ENCODE data around the gene FMNL1.

The FMNL1 gene

DNA sequence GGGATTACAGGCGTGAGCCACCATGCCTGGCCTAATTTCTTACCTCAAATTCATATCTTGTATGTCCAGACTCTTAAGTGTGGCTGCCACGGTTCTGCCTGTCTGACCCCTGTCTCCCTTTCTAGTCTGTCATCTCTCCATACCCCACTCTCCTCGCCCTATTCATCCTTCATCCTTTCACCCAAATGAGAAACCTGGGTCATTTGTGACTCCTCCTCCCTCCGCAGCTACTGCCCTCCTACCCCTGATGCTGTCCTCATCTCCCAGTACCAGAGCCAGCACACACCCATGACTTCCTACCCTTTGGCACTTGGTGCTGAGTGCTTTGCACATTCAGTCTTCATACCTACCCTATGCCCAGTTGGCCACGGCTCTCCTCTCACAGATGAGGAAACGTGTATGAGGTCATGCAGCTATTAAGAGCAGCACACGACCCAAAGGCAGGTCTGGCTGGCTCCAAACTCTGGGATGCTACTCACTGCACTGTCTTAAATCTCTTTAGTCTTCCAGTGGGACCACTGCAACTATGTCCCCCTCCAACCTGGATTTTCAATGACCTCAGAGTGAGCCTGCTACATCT, 38.6 kb downstream of the FMNL1 start:
- no peak for DNase-seq

- DNase-seq = peak; percentile 62 to 70
Observed at GRCh38 chr17:45261577-45262515, 40.2 kb downstream of the FMNL1 start, which contains the start of gene SPATA32. Gene SPATA32, minus strand, starts transcription at chr17:45262094. Its CDS starts 78 bp downstream, at chr17:45262016.

DNA sequence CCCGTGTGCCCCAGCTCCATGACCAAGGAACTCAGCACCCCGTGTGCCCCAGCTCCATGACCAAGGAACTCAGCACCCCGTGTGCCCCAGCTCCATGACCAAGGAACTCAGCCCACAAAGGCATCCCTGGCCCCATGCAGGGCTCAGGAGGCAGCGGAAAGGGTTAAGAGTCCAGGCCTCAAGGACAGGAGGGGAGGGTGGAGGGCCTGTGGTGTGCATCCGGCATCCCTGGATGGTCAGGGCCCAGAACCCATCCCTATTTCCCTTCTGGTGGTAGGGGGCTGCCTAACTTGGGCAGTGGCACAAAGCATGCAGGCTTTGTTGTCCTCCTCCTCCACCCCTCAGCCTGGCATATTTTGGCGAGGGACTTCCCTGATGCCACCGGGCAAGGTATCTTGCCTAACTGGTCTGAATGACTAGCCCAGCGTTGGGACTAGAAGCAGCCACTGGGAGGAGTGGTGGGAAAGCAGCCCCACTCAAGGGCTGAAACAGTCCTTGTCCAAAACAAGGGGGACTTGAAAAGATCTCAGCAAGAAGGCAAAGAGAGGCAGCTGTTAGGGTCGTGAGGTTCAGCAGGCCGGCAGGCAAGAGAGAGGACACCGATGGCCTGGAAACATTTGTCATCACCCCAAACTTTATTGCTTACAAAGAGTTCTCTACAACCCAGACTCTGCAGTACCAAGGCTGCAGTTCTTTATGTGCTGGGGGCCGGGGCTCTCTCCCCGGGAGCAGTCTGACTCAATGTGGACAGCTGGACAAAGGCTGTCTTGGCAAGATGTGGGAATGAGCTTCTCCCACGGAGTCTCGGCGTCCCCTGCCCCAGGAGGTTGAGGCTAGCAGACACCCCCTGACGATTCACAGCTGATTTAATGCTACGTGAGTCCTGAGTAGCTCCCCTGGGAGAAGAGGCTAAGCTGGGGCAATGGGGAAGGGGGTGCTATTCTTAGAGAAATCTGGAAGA, 41.1 kb downstream of the FMNL1 start:
- no peak for DNase-seq

- DNase-seq = no peak
Observed at GRCh38 chr17:45263477-45263860, 41.8 kb downstream of the FMNL1 start.

DNA sequence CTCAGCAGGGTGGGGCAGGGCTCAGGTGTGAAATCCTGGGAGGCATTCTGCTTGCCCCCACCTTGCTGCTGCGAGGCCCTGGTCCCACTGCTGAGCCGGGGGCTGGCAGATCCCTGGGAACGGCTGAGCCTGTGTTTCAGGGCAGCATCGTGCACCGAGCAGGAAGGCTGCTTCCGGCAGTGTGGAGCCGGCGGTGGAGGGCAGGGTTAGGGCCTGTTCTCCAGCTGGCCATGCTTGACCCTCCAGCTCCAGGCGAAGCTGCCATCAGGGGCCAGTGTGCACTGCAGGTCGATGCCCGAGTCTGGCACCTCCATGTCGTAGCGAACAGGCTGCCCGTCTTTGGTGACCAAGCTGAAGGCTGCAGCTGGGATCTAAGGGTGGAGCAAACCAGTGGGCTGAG, 42.7 kb downstream of the FMNL1 start:
- no peak for DNase-seq

DNA sequence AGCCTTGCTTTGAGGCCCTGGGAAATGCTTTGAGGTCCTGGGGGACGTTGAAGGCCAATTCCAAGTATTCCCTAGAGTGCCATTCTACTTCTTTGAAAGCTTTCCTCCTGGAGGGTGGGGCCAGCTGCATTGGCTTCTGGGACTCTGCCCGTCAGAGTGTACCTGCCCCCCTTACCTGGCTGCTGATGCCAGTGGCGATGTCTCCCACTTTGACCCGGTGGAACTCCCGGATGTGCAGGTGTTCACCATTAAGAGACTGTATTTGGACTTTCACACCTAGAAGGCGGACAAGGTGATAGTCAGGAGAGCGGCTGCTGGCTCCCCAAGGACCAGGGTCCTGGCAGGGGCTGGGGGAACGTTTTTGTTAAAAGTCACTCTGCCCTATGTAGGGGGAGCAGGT, 43.3 kb downstream of the FMNL1 start:
- DNase-seq = no peak

DNA sequence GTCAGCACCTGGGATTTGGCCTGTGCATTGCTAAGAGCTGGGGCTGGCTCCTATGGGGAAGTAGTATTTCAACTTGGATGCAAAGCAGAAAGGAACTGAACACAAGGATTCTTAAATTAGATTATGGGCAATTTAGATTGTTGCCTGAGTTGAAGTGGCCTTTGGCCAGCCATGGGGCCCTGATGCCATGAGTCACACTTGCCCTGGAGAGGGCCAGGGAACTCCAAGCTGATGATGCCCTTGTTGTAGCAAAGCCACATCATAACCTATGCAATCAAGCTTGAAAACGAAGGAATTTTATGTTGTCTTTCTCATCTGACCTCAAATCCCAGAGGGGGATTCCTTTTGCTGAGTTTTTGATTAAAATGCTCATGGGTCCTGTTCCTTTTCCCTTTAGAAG, 44.1 kb downstream of the FMNL1 start:
- no peak for DNase-seq

DNA sequence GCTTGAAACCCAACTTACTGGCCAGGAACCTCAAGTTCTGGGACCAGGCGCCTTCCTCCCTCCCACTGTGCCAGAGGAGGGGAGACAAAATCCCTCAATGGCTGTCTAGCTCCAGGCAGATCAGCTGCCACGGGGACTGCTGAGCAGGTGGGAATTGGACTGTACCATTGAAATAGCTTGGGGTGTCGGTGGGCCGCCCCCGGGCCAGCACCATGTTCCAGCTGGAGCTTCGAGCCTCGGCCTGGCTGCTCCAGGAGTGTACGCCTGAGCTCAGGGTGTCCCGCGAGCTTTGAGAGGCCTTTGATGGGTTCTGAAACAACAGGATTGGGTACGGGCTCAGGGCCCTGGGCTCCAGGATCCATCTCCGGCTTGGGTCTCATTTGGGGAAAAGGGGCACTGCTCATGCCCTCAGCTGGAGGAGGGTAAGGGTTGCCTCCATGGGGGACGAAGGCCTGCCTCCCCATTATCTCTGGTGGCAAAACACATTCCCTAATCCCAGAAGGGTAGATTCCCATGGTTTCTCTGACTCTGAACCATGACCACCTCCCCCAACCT, 44.8 kb downstream of the FMNL1 start:
- no peak for DNase-seq

DNA sequence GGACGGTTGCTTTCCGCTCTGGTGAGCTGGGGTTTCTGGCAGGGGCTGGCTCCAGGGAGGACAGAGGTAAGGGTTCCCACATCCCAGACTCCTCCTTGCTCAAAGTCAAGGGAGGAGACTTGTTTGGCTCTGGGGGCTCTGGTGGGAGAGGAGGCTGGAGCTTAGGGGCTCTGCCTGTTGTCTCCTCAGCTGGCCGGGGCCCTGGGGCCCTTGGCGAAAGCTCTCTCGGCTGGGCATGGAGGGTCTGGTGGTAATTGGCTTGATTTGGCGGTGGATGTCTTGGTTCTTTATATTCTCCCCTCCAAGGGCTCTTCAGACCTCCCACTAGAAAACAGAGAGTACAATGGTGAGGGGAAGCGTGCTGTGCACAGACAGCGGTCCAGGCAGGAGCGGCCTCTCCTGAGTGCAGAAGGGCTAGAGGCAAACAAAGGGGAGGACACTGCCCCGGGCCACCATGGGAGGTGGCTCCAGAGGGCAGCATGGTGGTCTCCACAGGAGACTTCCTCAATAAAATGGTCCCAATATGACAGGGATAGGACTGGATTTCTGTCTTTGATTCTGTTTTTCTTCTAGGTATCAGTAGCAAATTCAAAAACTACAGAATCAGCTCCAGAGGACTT, 45.9 kb downstream of the FMNL1 start:
- DNase-seq = no peak

GRCh38 chr17:45269912-45270311, 48.2 kb downstream of the FMNL1 start:
- DNase-seq = no peak

GRCh38 chr17:45270828-45271418, 49.2 kb downstream of the FMNL1 start:
- peak; percentile 42 to 51 for DNase-seq

DNA sequence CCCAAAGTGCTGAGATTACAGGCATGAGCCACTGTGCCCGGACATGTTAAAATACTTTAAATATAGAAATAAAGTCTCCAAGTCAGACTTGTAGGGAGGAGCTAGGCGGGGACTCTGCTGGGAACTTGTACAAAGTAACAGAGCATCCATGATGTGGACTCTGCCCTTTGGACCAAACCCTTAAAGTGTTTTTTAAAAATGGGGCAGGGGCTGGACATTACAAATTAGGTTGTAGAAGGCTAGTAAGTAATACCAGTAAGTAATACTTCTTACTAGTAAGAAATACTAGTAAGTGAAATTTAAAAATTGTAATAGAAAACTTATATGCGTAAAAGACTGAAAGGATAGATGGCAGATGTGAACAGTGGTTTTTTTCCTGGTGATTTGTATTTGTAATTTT, 49.9 kb downstream of the FMNL1 start:
- DNase-seq = no peak

DNA sequence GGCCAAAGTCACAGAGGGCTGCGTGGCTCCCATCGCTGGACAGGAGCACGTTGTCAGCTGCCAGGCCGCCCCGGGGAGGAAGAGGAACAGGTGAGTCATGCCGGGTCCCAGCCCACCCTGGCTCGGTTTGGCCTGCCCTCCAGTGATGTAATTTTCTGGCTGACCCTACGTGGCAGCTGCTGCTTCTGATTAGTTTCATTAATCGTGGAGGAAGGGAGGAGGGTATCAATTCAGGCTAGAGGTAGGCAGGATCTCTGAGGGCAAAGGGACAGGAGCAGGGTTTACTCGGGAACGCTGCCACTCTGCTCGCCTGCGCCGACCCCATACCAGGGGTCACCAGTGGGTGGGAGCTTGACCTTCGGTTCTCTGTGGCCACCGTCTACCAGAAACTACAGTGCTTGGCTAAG, 51.9 kb downstream of the FMNL1 start:
- no peak for DNase-seq

DNA sequence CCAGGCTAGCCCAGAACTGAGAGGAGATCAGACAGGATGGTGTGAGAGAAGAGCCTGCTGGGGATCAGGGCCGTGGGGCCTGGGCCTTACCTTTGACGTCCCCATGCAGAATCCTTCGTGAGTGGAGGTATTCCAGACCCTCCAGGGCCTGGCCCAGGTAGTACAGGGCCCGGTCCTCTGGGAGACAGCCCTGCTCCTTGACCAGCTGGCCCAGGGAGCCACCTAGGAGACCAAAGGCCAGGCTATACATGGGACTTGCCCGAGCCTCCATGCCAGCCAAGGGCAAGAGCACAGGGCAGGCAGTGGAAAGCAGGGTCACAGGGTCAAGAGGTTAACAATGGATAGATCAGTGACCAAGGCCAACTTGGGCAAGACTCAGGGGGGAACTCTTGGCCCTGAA, 52.3 kb downstream of the FMNL1 start:
- DNase-seq = no peak

- DNase-seq = no peak
Observed at GRCh38 chr17:45276031-45276430, 54.3 kb downstream of the FMNL1 start.

DNA sequence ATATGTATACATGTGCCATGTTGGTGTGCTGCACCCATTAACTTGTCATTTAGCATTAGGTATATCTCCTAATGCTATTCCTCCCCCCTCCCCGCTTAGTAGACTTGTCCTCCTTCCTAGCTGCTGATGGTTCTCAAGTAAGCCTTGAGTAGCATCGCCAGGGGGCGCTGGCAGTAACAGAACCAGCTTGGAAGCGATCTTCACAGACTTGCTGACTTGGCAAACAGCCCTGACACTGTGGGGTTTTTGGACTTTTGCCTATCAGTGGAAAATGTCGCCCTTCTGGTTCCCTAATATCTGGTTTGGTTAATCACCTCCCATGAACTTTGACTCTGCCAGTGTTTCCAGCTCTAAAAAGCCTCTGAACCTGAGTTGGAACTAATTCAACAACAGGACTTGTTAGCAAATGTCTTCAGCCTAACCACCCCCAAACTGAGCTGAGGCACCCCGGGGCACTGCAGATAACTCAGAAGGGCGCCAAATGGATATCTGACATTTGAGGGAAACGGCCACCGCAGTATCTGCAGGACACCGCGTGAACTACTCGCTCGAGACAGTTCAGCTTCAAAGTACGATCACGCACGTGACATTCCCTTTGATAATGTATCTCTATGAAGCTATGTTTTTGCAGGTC, 55.6 kb downstream of the FMNL1 start:
- peak; percentile 86 to 87 for DNase-seq

GRCh38 chr17:45277992-45278391, 56.3 kb downstream of the FMNL1 start:
- no peak for DNase-seq

DNA sequence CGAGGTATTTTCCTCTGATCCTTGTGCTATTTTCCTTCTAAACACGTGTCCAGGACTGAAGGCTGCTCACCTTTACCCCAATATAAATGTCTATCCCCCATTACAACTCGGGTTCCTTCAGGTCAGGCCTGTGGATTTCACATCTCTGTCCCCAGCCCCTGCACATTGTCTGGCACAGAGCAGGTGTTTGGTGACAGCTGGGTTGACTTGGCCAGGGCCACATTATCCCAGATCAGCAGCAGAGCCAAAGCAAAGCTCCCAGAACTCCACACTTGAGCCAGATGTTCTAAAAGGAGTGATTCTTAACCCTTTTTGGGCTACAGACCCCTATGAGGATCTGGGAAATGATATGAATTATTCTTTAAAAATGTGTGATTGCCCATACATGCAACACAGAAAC, 58.2 kb downstream of the FMNL1 start:
- no peak for DNase-seq

DNA sequence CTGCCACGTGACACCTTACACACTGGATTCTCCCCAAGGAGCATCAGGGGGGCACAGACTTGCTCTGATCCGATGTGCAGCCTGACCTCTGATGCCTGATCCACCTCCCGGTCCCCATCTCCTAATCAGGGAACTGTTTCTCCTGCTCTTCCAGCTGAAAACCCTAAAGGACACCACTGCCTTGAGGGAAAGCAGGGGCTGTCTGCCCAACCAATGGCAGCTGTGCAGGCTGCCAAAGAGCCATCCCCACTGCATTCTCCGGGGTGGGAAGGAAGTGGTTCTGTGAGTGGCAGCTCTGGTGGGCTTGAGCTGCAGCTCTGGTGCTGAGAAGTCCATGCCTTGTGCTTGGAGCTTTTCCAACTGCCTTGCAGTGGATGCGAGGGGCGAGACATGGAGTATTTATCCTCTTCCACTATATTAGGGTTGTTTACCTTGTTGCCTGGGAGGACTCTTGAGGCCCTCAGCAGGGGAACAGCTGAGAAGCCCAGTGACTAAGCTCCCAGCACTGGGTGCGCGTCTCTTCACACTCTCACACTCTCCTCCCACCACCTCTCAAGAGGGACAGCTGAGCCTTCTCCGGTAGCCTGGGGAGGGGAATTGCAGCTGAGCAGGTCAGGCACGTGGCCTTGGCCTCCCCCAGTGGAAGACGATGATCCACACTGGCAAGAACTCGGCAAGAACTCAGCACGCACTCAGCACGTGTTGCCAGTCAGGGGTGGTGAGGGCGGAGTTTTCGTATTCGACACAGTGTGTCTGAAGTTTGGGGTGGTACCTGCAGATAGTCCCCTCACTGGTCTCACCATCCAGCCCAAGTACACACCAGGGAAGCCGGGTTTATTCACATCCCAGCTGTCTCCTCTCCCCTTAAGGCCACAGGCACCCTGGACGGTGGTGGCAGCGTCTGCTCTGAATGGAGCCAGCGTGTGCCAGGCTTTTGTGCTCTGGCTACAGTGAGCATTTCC, 61.3 kb downstream of the FMNL1 start:
- DNase-seq = no peak

GRCh38 chr17:45283711-45284110, 62.0 kb downstream of the FMNL1 start:
- no peak for DNase-seq
